ENCODE measurements around the gene GMPR.

DNA sequence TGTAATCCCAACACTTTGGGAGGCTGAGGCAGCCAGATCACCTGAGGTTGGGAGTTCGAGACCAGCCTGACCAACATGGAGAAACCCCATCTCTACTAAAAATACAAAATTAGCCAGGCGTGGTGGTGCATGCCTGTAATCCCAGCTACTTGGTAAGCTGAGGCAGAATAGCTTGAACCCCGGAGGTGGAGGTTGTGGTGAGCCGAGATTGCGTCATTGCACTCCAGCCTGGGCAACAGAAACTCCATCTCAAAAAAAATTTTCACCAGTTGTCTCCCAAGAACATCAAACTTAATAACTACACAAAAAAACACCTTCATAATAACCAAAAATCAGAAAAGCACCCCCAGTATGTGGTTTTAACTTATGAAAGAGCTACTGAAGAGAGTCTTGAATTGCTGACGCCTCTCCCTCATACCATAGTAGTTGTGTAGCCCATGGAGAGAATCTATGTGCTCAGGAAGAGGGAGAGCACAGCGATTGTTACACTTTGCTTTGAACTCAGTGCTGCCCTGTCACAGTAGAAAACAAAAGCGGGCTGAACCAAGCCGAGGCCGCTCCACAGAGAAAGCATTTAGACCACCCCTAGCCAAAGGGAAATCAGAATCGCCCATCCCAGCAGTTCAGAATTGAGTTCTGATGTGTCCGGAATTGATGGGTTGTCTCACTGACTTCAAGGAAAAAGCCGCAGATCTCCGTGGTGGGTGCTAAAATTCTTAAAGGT lies 42.0 kb upstream of the GMPR start:
- TF ChIP-seq, protein P1, sequence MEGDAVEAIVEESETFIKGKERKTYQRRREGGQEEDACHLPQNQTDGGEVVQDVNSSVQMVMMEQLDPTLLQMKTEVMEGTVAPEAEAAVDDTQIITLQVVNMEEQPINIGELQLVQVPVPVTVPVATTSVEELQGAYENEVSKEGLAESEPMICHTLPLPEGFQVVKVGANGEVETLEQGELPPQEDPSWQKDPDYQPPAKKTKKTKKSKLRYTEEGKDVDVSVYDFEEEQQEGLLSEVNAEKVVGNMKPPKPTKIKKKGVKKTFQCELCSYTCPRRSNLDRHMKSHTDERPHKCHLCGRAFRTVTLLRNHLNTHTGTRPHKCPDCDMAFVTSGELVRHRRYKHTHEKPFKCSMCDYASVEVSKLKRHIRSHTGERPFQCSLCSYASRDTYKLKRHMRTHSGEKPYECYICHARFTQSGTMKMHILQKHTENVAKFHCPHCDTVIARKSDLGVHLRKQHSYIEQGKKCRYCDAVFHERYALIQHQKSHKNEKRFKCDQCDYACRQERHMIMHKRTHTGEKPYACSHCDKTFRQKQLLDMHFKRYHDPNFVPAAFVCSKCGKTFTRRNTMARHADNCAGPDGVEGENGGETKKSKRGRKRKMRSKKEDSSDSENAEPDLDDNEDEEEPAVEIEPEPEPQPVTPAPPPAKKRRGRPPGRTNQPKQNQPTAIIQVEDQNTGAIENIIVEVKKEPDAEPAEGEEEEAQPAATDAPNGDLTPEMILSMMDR (IDR thresholded peaks at IDR 0.05): no peak
- TF ChIP-seq POLR2A (IDR thresholded peaks at IDR 0.05) (no peak), POLR2AphosphoS5 (IDR thresholded peaks at IDR 0.05) (no peak)
